Lung (tissue), 12 donors: ENCODE data around the gene CDKN1A. TPM values are rescaled to one million over a fixed set of nuclear protein-coding genes. Genes with fewer than 3 reads are reported as not detected.

ENCODE experiments used
- ATAC-seq: fragments of 200-7000 bp; cut with Tn5 transposase; one replicate; pipeline ENCODE4 v1.9.1; 2020; ENCODE audit warnings: moderate number of reproducible peaks; ENCODE audit not compliant: insufficient read depth, low FRiP score
- DNase-seq, 3 donors: peaks; one replicate each; pipeline ENCODE4 v3.0.0-alpha.2; 2013 to 2017
- H3K27ac ChIP-seq, 2 donors: one replicate each; pipeline ENCODE4 v1.5.1; 2013; ENCODE audit warnings: mild to moderate bottlenecking in 2 of 2, moderate library complexity in 2 of 2, control low read depth in 1 of 2, inconsistent platforms in 1 of 2, low read depth in 1 of 2, low read length in 1 of 2
- H3K27me3 ChIP-seq, 3 donors: one replicate each; pipeline ENCODE4 v1.5.1; 2013; ENCODE audit warnings: low read length in 2 of 3; ENCODE audit not compliant: control insufficient read depth in 3 of 3, insufficient read depth in 3 of 3
- H3K36me3 ChIP-seq, 4 donors: one replicate each; pipeline ENCODE4 v1.5.1; 2013; ENCODE audit warnings: low read length in 4 of 4, mild to moderate bottlenecking in 1 of 4, moderate library complexity in 1 of 4; ENCODE audit not compliant: control insufficient read depth in 4 of 4, insufficient read depth in 4 of 4
- H3K4me1 ChIP-seq, 5 donors: one replicate each; pipeline ENCODE4 v1.5.1; 2013; ENCODE audit warnings: low read length in 5 of 5, mild to moderate bottlenecking in 2 of 5, moderate library complexity in 1 of 5; ENCODE audit not compliant: control insufficient read depth in 5 of 5, insufficient read depth in 5 of 5
- H3K4me3 ChIP-seq: one replicate; pipeline ENCODE4 v1.5.1; 2013; ENCODE audit warnings: mild to moderate bottlenecking, control low read depth, moderate library complexity
- H3K9ac ChIP-seq, 2 donors: one replicate each; pipeline ENCODE4 v1.5.1; 2013; ENCODE audit warnings: low read length in 2 of 2, control low read depth in 1 of 2; ENCODE audit not compliant: insufficient read depth in 1 of 2
- H3K9me3 ChIP-seq, 4 donors: one replicate each; pipeline ENCODE4 v1.5.1; 2013; ENCODE audit warnings: low read length in 3 of 4, mild to moderate bottlenecking in 1 of 4, moderate library complexity in 1 of 4; ENCODE audit not compliant: control insufficient read depth in 4 of 4, insufficient read depth in 3 of 4
- CTCF ChIP-seq: IDR thresholded peaks from 2 replicates; pipeline ENCODE4 v1.5.1; 2012; ENCODE audit warnings: mild to moderate bottlenecking; ENCODE audit errors: control extremely low read depth, extremely low read depth
- WGBS, 2 donors: extraction: QIAGEN DNeasy Blood & Tissue Kit; methylation state at CpG; one replicate each; pipeline ENCODE4 v1.1.7; 2013; 5-methylcytosine and 5-hydroxymethylcytosine counted together
- polyA plus RNA-seq, 2 donors: library from polyadenylated mRNA; stranded (reverse); fragments of 200-250 nt; gene quantifications; one replicate each; pipeline ENCODE4 v1.2.1, GENCODE V29; 2013
- total RNA-seq, 2 donors: library from RNA; depleted of rRNA in 1 of 2; stranded (reverse); fragments of >200 nt in 1 of 2; gene quantifications; one replicate each; pipeline ENCODE4 v1.2.1, GENCODE V29; 2014 to 2021
- donor health status: control.
- donor health status: control.
- donor health status: Bipolar disorder and iron deficiency.
- donor health status: healthy.
- donor health status: DM: yes; HTN: yes; CAD: no.

CDKN1A gene
- total and polyA plus RNA-seq, 4 donors, result 35.3 to 183 (median 66.2) TPM

GRCh38 chr6:36674942-36675341 lies 3.6 kb upstream of the CDKN1A start:
- DNase-seq (no peak), ATAC-seq (no peak)
- Histone ChIP-seq H3K9me3 (peaks cover 0 to 2% (median 0%) of the 10 kb centered on the region in 4 donors), H3K4me3 (no peak overlapping the region), H3K9ac (no peak overlapping the region), H3K27ac (no peak overlapping the region), H3K36me3 (no peaks in the 10 kb centered on the region), H3K4me1 (peaks cover 0 to 19% (median 1%) of the 10 kb centered on the region in 5 donors), H3K27me3 (peaks cover 0 to 8% (median 0%) of the 10 kb centered on the region in 3 donors)
- TF ChIP-seq CTCF, result no peak
- WGBS, 2 donors, result 93 to 97% methylated on average over 7 of the region's 7 CpGs

GRCh38 chr6:36676141-36677058 lies 2.1 kb upstream of the CDKN1A start:
- WGBS, 2 donors, result 59 to 75% methylated on average over 4 of the region's 4 CpGs
- no peak overlapping the region for H3K4me3 ChIP-seq
- TF ChIP-seq CTCF, result no peak

GRCh38 chr6:36677059-36677749 lies 1.3 kb upstream of the CDKN1A start:
- Histone ChIP-seq H3K9me3 (no peaks in the 10 kb centered on the region), H3K36me3 (peaks cover 0 to under 1% (median 0%) of the 10 kb centered on the region in 4 donors), H3K27me3 (peaks cover 0 to 16% (median 0%) of the 10 kb centered on the region in 3 donors), H3K9ac (no peak overlapping the region), H3K4me3 (no peak overlapping the region), H3K27ac (peak overlapping the region in 1 of 2 donors; percentile 73), H3K4me1 (peaks cover 0 to 19% (median 4%) of the 10 kb centered on the region in 5 donors)
- DNase-seq (no peak), ATAC-seq (no peak)
- 71 to 81% methylated on average over 7 of the region's 7 CpGs for WGBS, 2 donors
- TF ChIP-seq CTCF, result no peak

More at GRCh38 chr6:36676141-36677058, 2.1 kb upstream of the CDKN1A start:
- no peaks in the 10 kb centered on the region for H3K36me3 ChIP-seq
- H3K27ac ChIP-seq, result peak overlapping the region in 1 of 2 donors; percentile 73
- DNase-seq (no peak), ATAC-seq (no peak)
- H3K9me3 ChIP-seq, result no peaks in the 10 kb centered on the region
- peaks cover 0 to 19% (median 1%) of the 10 kb centered on the region in 5 donors for H3K4me1 ChIP-seq
- H3K27me3 ChIP-seq, result peaks cover 0 to 16% (median 0%) of the 10 kb centered on the region in 3 donors
- H3K9ac ChIP-seq, result no peak overlapping the region
